Measurements from ENCODE around the gene DBX2.
"Not testable (repeated sequence)": the region's sequence is repeated elsewhere in the genome, so short reads cannot be mapped to it uniquely, and the experiment has no call there.

DNA sequence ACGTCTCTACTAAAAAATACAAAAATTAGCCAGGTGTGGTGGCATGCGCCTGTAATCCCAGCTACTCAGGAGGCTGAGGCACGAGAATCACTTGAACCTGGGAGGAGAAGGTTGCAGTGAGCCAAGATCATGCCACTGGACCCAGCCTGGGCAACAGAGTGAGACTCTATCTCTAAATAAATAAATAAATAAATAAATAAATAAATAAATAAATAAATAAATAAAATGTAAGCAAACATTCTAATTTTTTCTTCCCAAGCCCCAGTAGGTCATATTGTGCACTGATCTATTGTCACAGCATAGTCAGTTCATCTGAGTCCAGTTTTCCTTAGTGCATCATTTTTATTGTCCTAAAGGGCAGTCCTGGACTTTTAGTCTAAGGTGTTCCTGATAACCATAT is 44.5 kb upstream of the DBX2 start:
- not testable (repeated sequence) for TF ChIP-seq EZH2 (IDR thresholded peaks at IDR 0.05; ENCODE audit: borderline replicate concordance, low read depth, low read length, poor library complexity, severe bottlenecking)
- TF ChIP-seq, protein P1, sequence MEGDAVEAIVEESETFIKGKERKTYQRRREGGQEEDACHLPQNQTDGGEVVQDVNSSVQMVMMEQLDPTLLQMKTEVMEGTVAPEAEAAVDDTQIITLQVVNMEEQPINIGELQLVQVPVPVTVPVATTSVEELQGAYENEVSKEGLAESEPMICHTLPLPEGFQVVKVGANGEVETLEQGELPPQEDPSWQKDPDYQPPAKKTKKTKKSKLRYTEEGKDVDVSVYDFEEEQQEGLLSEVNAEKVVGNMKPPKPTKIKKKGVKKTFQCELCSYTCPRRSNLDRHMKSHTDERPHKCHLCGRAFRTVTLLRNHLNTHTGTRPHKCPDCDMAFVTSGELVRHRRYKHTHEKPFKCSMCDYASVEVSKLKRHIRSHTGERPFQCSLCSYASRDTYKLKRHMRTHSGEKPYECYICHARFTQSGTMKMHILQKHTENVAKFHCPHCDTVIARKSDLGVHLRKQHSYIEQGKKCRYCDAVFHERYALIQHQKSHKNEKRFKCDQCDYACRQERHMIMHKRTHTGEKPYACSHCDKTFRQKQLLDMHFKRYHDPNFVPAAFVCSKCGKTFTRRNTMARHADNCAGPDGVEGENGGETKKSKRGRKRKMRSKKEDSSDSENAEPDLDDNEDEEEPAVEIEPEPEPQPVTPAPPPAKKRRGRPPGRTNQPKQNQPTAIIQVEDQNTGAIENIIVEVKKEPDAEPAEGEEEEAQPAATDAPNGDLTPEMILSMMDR (conservative IDR thresholded peaks at IDR 0.05; ENCODE audit: low read depth, low read length): not testable (repeated sequence)
